ENCODE measurements around the gene LRP6. TPM values are rescaled to one million over a fixed set of nuclear protein-coding genes. Genes with fewer than 3 reads are reported as not detected.

Gene LRP6
- total and polyA plus RNA-seq, 11 donors: 3.7 to 29.6 (median 16.9) TPM

GRCh38 chr12:12107678-12108077, 159.2 kb downstream of the LRP6 start:
- DNase-seq (no peak), ATAC-seq (peak in 1 of 4 donors; percentile 29)
- Histone ChIP-seq H3K4me3 (no peak overlapping the region), H3K36me3 (peaks cover 0 to 6% (median 0%) of the 10 kb centered on the region in 9 donors), H3K27me3 (no peaks in the 10 kb centered on the region), H3K9me3 (peaks cover 0 to 31% (median 17%) of the 10 kb centered on the region in 12 donors), H3K27ac (no peak overlapping the region), H3K4me1 (no peaks in the 10 kb centered on the region)
- TF ChIP-seq, protein P1, sequence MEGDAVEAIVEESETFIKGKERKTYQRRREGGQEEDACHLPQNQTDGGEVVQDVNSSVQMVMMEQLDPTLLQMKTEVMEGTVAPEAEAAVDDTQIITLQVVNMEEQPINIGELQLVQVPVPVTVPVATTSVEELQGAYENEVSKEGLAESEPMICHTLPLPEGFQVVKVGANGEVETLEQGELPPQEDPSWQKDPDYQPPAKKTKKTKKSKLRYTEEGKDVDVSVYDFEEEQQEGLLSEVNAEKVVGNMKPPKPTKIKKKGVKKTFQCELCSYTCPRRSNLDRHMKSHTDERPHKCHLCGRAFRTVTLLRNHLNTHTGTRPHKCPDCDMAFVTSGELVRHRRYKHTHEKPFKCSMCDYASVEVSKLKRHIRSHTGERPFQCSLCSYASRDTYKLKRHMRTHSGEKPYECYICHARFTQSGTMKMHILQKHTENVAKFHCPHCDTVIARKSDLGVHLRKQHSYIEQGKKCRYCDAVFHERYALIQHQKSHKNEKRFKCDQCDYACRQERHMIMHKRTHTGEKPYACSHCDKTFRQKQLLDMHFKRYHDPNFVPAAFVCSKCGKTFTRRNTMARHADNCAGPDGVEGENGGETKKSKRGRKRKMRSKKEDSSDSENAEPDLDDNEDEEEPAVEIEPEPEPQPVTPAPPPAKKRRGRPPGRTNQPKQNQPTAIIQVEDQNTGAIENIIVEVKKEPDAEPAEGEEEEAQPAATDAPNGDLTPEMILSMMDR (IDR thresholded peaks at IDR 0.05): no peak
- WGBS, 4 donors: 52 to 74% (median 66%) methylated on average over 6 of the region's 6 CpGs
- intact Hi-C loops (cut with DNase I): no loop called here

DNA sequence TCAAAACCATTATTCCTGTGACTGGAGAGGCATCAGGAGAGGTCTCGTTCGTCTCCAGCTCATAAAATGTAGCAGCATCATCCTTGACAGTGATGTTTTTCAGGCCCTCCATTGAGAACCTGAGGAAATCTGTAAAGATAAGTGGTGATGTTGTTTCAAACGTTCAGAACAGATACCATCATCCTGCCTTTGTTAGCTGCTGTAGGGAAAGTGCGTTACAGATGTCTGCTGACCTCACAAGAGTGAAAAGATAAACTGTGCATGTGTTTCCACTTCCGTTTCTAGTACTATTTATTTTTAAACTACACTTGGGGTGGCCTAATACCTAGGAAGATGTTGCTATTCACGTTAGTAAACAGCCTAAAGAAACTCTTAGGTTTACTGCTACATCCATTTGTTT, 167.7 kb downstream of the LRP6 start:
- H3K36me3 ChIP-seq: peaks cover 0 to 3% (median 0%) of the 10 kb centered on the region in 9 donors
- intact Hi-C loops (cut with DNase I): loop anchor here in 1 of 10 donors (10.0 kb wide), 1 partner anchor 166 kb away; the partner anchor contains the start of gene LRP6
- peak in 3 of 4 donors; percentile 42 to 84 (median 54) for ATAC-seq
- no peaks in the 10 kb centered on the region for H3K27me3 ChIP-seq
- H3K4me3 ChIP-seq: no peak overlapping the region
- DNase-seq: no peak
- peaks cover 0 to 17% (median 0%) of the 10 kb centered on the region in 12 donors for H3K4me1 ChIP-seq
- H3K9me3 ChIP-seq: peaks cover 0 to 3% (median 0%) of the 10 kb centered on the region in 12 donors
- H3K27ac ChIP-seq: peak overlapping the region in 1 of 12 donors; percentile 11
- TF ChIP-seq, protein P1 (IDR thresholded peaks at IDR 0.05): no peak
- no peak for TF ChIP-seq POLR2A (IDR thresholded peaks at IDR 0.05)
- WGBS, 4 donors: 25 to 34% (median 27%) methylated on average over 6 of the region's 6 CpGs

DNA sequence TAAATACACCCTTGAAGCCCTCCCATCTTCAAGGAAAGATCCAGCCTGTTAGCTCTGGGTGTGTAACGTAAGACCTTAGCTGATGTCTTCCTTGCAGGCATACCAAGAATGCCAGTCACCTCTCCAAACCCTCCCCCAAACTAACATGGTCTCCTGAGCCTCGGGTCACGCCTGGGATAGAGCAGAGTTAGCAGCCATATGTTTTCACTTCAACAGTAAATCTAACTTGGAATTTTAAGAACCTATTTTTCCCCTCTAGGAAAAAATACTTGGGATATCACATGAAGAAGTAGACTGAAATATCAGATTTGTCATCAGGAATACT, 168.2 kb downstream of the LRP6 start:
- no peak for DNase-seq
- peaks cover 0 to 17% (median 0%) of the 10 kb centered on the region in 12 donors for H3K4me1 ChIP-seq
- peak overlapping the region in 2 of 12 donors; percentile 11 to 59 for H3K27ac ChIP-seq
- WGBS, 4 donors: 88 to 92% (median 90%) methylated on average over 3 of the region's 3 CpGs
- no peaks in the 10 kb centered on the region for H3K9me3 ChIP-seq
- peaks cover 0 to 2% (median 0%) of the 10 kb centered on the region in 9 donors for H3K36me3 ChIP-seq
- H3K4me3 ChIP-seq: no peak overlapping the region
- H3K27me3 ChIP-seq: no peaks in the 10 kb centered on the region
- intact Hi-C loops (cut with DNase I): loop anchor here in 1 of 10 donors (10.0 kb wide), 1 partner anchor 166 kb away; the partner anchor contains the start of gene LRP6
- ATAC-seq: no peak
- TF ChIP-seq POLR2A (IDR thresholded peaks at IDR 0.05): no peak
- TF ChIP-seq, protein P1 (IDR thresholded peaks at IDR 0.05): no peak

DNA sequence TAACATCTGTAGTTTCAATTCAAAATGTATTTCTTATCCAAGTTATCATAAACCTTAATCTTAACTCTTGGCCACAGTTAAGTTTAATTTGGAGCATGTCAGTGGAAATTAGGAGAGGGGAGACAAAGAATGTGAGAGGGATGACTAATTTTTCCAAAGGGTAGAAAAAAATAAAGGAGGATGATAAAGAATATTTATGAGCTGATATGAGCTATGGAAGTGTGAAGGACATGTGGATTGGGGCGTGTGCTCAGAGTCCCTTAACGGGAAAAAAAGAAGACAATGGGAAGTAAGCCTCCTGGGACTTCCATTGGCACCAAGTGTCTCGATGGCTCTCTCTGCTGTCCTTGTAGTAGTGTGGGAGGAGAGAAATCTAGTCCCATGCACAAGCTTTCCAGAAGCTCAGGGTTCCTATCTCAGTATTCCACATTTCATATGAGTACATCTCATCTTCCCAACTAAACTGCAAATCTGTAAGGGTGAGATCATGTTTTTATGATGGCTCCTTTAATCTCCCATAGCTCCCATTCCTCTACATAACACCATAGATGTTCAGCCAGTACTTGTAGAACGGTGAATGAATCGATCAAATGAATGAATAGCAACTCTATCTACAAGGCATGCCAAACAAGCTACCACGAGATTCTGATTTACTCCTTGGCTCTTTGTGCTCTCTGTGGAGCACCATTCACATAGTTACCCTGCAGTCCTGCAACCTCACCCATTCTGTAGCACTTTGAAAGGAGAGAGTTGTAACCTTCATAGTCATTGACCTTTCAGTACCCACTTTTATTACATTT, 168.8 kb downstream of the LRP6 start:
- H3K4me1 ChIP-seq: peaks cover 0 to 18% (median 0%) of the 10 kb centered on the region in 12 donors
- TF ChIP-seq, protein P1 (IDR thresholded peaks at IDR 0.05): no peak
- TF ChIP-seq POLR2A (IDR thresholded peaks at IDR 0.05): no peak
- no peaks in the 10 kb centered on the region for H3K27me3 ChIP-seq
- WGBS, 4 donors: 63 to 67% (median 67%) methylated on average over 6 of the region's 6 CpGs
- no peaks in the 10 kb centered on the region for H3K9me3 ChIP-seq
- DNase-seq (no peak), ATAC-seq (peak in 1 of 4 donors; percentile 55)
- H3K27ac ChIP-seq: peak overlapping the region in 2 of 12 donors; percentile 11 to 59
- no peaks in the 10 kb centered on the region for H3K36me3 ChIP-seq
- H3K4me3 ChIP-seq: no peak overlapping the region
- intact Hi-C loops (cut with DNase I): loop anchor here in 1 of 10 donors (10.0 kb wide), 1 partner anchor 167 kb away; the partner anchor contains the start of gene LRP6
